Stimulated activated CD4-positive, alpha-beta T cell treated with anti-CD3 and anti-CD28 coated beads, TNF-alpha, amount 100 ng/mL, for 1 hour (primary cell): ENCODE measurements around the gene CIDEB.
"Not testable (repeated sequence)": the region's sequence is repeated elsewhere in the genome, so short reads cannot be mapped to it uniquely, and the experiment has no call there.

Source experiments
- DNase-seq, 3 donors: peaks; one replicate each; pipeline ENCODE4 v3.0.0-alpha.2; 2020; ENCODE audit warnings: low read depth in 3 of 3, low spot score in 1 of 3

The CIDEB gene

DNA sequence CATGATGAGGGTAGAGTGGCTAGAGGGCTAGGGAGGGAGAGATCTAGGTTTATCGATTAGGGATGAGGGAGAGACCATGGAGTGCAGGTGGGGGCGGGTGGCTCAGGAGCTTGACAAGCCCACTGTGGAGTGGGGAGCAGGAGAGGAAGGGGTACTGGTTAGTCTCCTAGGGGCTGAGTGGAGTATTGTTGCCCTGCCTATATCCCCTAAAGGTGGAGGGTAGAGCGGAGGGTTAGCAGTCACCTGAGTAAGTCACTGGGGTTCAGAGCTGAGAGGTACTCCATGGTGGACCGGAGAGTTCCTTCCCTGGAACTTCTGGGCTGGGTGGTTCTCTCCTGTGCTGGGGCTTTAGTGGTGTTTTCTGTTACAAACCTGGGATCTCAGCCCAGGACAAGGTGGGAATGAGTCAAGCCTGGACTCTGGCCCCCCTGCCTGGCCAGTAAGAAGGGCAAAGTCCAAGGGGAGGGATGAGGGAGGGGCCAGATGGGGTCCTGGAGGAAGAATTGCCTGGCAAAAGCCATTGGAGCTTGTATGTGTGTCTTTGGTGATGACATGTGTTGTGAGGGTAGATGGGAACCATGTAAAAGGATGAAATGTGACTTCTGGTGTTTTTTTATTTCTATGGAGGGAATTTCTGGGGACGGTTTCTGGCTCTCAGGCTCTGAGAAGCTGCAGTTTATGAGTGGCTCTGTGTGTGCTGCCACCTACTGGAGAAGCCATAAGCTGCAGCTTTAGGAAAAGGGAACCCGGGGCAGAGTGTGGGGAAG, at the start of gene CIDEB:
CIDEB (minus strand) TSS at position 403 of the 767 bp plus-strand sequence; CDS start at position 284, 119 bp downstream.
- DNase-seq = peak in 1 of 3 donors; percentile 35

DNA sequence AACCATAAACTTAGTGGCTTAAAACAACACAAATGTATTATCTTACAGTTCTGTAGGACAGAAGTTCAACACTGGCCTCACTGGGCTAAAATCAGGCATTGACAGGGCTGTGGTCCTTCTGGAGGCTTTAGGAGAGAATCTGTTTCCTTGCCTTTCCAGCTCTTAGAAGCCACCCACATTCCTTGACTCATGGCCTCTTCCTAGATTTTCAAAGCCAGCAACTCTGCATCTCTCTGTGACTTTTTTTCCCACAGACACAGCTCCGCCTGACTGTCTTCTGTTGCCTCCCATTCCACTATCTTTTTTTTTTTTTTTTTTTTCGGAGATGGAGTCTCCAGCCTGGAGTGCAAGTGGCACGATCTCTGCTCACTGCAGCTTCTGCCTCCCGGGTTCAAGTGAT, 48.4 kb upstream of the CIDEB start:
- DNase-seq = no peak

GRCh38 chr14:24355009-24355408, 47.2 kb upstream of the CIDEB start:
- DNase-seq = no peak

- DNase-seq = not testable (repeated sequence)
These were observed 46.7 kb upstream of the CIDEB start for GRCh38 chr14:24354482-24354825.

- no peak for DNase-seq
These were observed 46.0 kb upstream of the CIDEB start for GRCh38 chr14:24353559-24354481.

DNA sequence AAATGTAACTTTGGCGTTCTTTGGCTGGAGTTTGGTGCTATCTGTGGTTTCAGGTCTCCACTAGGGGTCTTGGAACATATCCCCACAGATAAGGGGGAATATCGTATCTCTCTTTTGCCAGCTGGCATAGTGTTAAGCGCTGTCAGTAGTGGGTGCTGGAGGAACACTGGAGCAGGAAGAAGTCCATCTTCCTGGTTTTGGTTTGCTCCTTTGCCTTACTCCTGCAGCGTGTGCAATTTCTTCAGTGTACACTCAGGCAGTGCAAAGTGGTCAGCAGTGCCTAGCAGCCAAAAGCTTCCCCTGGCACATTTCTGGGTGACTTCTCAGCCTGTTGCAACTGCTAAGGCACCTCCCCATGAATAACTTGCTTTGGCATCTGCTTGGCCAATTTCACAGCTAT, 43.7 kb upstream of the CIDEB start:
- no peak for DNase-seq

- no peak for DNase-seq
These were observed 42.0 kb upstream of the CIDEB start for GRCh38 chr14:24349742-24350141.

- no peak for DNase-seq
These were observed 40.4 kb upstream of the CIDEB start for GRCh38 chr14:24348186-24348585.

DNA sequence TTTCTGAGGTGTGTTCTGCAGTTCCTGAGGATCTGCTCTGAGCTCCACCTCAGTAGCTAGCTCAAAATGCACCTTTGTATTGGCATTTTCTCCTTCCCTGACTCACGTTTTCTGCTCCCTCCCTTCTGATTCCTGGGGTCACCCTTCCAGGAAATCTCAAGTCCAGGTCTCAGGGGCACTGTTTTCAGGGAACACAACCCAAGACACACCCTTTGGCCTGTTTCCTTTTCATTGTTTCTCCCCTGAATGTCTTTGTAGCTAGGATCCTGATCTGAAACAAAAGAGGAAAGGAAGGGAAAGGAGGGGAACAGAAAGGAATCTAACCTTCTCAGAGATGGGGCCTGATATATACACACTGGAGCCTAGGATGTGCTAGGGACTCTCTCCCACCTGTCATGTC, 39.4 kb upstream of the CIDEB start:
- DNase-seq = no peak

DNA sequence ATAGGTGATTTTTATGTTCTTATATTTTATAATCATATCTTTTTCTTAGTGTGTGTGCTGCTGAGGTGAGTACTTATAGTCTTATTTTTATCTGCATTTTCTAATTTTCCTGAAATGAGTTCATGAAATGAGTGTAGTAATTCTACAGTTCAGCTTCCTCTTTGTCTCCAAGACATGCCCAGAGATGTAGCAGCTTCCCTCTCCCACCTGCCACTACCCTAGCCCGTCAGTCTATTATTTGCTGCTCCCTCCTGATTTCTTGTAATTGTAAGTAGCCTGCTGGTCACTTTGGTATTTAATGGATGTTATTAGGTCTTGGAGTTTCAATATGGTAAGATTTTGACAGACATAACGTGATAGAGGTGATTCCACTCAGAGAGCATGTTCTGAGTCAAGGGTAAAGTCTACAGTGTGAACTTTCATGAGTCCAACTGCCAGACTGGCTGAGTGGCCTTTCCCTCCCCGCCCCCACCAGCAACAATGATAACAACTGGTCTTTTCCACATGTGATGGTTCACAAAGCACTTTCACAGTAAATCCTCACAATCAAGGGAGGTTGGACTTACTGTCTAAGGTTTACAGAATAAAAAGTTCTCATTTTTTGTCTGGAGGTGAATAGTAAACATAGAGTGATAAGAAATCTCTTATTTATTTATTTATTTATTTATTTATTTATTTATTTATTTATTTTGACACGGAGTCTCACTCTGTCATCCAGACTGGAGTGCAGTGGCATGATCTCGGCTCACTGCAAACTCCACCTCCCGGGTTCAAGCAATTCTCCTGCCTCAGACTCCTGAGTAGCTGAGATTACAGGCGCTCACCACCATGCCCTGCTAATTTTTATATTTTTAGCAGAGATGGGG, 36.3 kb upstream of the CIDEB start:
- no peak for DNase-seq

- DNase-seq = no peak
These were observed 35.1 kb upstream of the CIDEB start for GRCh38 chr14:24342889-24343288.

GRCh38 chr14:24340606-24341005, 32.8 kb upstream of the CIDEB start:
- DNase-seq = no peak

DNA sequence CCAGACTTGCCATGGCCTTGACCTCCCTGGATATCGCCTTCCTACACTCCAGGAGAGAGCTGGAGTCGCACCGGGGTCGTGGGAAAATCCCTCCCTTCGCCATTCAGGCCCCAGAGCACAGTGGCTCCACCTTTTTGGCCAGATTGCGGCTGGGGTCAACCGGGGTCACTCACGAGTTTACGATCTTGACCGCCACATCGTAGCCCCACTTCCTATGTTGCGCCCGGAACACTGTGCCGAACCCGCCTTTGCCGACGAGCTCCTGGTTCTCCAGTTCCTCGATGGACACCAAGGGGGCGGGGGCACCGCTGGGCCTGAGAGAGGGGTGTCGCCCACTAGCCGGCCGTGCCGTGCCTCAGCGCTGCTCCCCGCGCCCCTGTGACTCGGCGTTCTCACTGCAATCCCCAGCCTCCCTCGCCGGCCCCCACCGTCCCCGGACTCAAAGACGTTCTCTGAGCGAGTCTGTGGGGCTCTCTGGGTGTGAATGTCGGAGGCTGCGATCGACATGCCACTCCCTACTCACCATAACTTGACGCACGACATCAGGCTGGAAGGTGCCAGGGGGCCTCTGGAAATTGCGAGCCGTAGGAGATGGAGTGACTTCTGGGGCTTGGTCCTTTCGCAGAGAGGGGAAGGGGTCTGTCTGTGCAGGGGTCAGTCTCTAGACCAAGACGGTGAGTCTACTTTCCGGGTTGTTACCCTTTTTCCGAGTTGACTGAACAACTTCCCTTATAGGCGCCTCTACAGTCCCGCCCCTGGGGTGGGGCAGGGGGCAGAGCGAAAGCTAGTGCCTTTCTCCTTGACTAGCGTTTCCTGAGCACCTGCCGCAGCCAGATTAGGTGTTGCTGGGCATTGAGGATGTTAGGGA, 31.7 kb upstream of the CIDEB start, which contains the start of gene RIPK3:
RIPK3 (minus strand) TSS at position 708 of the 868 bp plus-strand sequence; CDS start at position 543, 165 bp downstream.
- DNase-seq = peak in 2 of 3 donors; percentile 29 to 51

DNA sequence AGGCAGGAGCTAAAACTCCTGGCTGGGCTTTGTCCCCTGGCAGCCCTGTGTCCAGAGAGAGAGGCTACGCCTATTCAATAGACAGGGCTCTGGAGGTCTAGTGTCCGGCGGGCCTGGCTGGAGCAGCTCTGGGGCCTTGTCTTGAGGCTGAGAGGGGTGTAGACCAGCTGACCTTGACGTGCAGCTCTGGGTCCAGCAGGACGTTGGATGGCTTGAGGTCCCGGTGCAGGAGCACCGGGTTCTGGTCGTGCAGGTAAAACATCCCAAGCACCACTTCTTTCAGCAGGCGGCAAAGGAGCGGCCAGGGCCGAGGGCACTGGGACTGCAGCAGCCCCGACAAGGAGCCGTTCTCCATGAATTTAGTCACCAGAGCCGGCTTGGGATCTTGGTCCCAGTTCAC, 31.1 kb upstream of the CIDEB start:
- no peak for DNase-seq

DNA sequence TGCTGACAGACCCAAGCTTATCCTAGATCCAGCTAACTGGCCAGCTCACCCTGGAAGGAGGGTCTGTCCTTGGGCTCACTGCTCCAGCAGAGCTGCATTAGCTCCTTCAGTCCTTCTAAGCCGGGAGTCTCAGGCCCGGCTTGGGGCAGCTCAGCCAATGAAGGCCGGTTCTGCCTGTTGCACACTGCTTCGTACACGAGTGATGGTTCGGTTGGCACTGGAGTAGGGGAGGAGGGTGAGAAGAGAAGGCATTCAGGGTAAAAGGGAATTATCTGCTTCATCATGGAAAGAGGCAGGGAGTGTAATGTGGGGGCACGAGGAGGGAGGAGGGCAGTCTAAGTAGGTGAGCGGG, 30.0 kb upstream of the CIDEB start:
- no peak for DNase-seq

DNA sequence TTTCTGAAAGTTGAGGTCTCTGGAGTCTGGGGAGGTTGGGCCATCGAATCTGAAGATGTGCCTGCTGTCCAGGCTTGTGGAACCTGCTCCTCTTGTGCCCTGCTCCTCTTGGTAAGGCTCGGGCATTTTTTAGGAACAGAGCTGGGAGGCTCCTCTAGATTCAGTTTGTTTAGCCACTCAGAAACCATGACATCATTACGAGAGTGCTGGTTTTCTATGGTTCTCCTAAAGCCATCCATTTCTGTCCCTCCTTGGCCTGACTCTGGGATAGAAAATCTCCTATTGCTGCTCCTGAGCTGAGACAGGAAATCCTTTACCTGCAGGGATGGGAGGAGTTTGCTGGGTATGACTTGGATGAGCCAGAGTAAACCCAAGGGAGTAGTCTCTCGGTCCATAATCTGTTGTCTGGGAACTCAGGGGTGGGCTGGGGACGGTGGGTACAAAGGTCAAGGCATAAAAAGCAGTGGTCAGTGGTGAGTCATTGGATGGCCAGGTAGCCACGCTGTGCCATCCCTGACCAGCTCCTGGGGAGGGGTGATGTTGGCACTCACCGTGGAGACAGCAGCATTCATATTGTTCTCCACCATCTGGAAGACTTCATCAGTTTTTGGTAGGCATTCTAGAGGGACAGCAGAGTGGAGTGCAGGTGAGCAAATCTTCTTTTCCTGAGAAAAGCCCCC, 29.5 kb upstream of the CIDEB start:
- no peak for DNase-seq

GRCh38 chr14:24335461-24336171, 27.8 kb upstream of the CIDEB start:
- no peak for DNase-seq

DNA sequence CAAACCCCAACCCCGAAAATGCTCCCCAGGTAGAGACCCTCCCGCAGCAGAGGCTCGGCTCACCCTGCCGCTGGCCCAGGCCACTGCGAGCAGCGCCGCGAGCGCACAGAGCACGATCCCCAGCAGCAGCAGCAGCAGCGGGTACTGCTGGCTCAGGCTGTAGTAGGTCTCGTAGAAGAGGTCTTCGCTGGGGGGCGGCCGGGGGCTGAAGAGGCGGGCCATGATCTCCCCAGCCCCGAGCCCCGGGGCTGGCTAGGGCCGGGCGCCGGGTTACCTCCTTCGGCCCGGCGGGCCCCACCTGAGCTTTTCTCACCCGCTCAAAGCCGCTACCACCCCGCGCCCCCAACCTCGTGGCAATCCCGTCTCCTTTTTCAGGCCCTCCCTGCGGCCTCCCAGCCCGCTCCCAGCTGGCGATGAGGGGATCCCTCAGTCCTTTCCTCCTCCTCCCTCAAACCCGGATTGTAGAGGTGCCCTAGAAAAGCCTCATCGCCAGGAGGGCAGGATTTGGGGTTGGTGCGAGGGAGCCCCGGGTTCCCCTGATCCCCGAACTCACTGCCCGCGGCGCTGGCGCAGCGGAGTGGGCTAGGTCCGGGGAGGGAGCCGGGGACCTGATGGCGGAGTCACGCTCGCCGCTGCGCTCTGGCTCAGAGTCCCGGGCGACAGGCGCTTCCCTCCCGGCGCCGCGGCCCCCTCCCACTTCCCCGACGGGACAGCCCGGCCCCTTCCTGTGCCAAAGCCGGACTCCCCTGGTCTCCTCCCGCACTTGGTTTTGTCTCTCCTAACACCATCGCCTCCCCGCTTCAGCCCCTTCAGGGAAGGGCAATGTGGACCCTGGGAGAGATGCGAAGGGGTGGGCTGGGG, 26.9 kb upstream of the CIDEB start, which contains the start of gene ADCY4:
ADCY4 (minus strand) TSS at position 641 of the 861 bp plus-strand sequence; CDS start at position 222, 419 bp downstream.
- no peak for DNase-seq
